Stimulated activated CD8-positive, alpha-beta memory T cell treated with anti-CD3 and anti-CD28 coated beads, Interleukin-15, amount 100 ng/mL, for 1 hour (primary cell): Measurements from ENCODE around the gene MMP2.

ENCODE experiments used
- DNase-seq: peaks from one replicate; pipeline ENCODE4 v3.0.0-alpha.2; 2020; ENCODE audit warnings: low read depth

MMP2 gene

GRCh38 chr16:55494994-55495421 is 16.0 kb downstream of the MMP2 start:
- no peak for DNase-seq

- no peak for DNase-seq
Observed at GRCh38 chr16:55495616-55496289, 16.8 kb downstream of the MMP2 start.

- DNase-seq: no peak
Observed at GRCh38 chr16:55496509-55497145, 17.6 kb downstream of the MMP2 start.

- no peak for DNase-seq
Observed at GRCh38 chr16:55497558-55497957, 18.6 kb downstream of the MMP2 start.

- no peak for DNase-seq
Observed at GRCh38 chr16:55498101-55498500, 19.1 kb downstream of the MMP2 start.

GRCh38 chr16:55499281-55499680 is 20.3 kb downstream of the MMP2 start:
- DNase-seq: no peak

GRCh38 chr16:55499951-55500529 is 21.0 kb downstream of the MMP2 start:
- DNase-seq: no peak

GRCh38 chr16:55500530-55501011 is 21.6 kb downstream of the MMP2 start:
- no peak for DNase-seq

- no peak for DNase-seq
Observed at GRCh38 chr16:55501549-55502322, 22.7 kb downstream of the MMP2 start.

- no peak for DNase-seq
Observed at GRCh38 chr16:55502801-55503366, 23.9 kb downstream of the MMP2 start.

- no peak for DNase-seq
Observed at GRCh38 chr16:55503726-55504550, 24.9 kb downstream of the MMP2 start.

GRCh38 chr16:55505333-55506015 is 26.5 kb downstream of the MMP2 start:
- no peak for DNase-seq

- no peak for DNase-seq
Observed at GRCh38 chr16:55506083-55506482, 27.1 kb downstream of the MMP2 start.

- DNase-seq: no peak
Observed at GRCh38 chr16:55506708-55507107, 27.7 kb downstream of the MMP2 start.

GRCh38 chr16:55508271-55508921 is 29.4 kb downstream of the MMP2 start:
- no peak for DNase-seq

GRCh38 chr16:55508941-55509931 is 30.2 kb downstream of the MMP2 start, which contains the start of gene LPCAT2:
Gene LPCAT2, plus strand, starts transcription at chr16:55509072. Its CDS starts 110 bp downstream, at chr16:55509182.
- no peak for DNase-seq

- no peak for DNase-seq
Observed at GRCh38 chr16:55510185-55510805, 31.3 kb downstream of the MMP2 start.

GRCh38 chr16:55512941-55513340 is 33.9 kb downstream of the MMP2 start:
- no peak for DNase-seq
